Heart right ventricle (tissue), 16 donors: ENCODE measurements around the gene PLB1. TPM values are rescaled to one million over a fixed set of nuclear protein-coding genes. Genes with fewer than 3 reads are reported as not detected.

ENCODE experiments used
- ATAC-seq, 8 donors: fragments of 200-7000 bp; cut with Tn5 transposase; one replicate each; pipeline ENCODE4 v1.9.1; 2020; ENCODE audit warnings: mild to moderate bottlenecking in 8 of 8, moderate library complexity in 8 of 8, moderate number of reproducible peaks in 1 of 8
- DNase-seq, 2 donors: peaks; one replicate each; pipeline ENCODE4 v3.0.0-alpha.2; 2020
- H3K27ac ChIP-seq, 10 donors: fragments of 200-600 bp; sonication (generic) in 2 of 10; one replicate each; pipeline versions ENCODE4 v1.5.0 to v1.8.0; 2020 to 2022; ENCODE audit warnings: mild to moderate bottlenecking in 3 of 10
- H3K27me3 ChIP-seq, 7 donors: fragments of 200-600 bp; one replicate each; pipeline ENCODE4 v1.8.0; 2021 to 2022; ENCODE audit warnings: mild to moderate bottlenecking in 2 of 7
- H3K36me3 ChIP-seq, 9 donors: fragments of 200-600 bp; sonication (generic) in 1 of 9; one replicate each; pipeline versions ENCODE4 v1.5.0 to v1.8.0; 2020 to 2022; ENCODE audit warnings: mild to moderate bottlenecking in 2 of 9
- H3K4me1 ChIP-seq, 9 donors: fragments of 200-600 bp; sonication (generic) in 1 of 9; one replicate each; pipeline versions ENCODE4 v1.5.0 to v1.8.0; 2020 to 2022; ENCODE audit warnings: mild to moderate bottlenecking in 4 of 9
- H3K4me3 ChIP-seq, 10 donors: fragments of 200-600 bp; sonication (generic) in 2 of 10; one replicate each; pipeline versions ENCODE4 v1.5.0 to v1.8.0; 2020 to 2022; ENCODE audit warnings: mild to moderate bottlenecking in 7 of 10, moderate library complexity in 2 of 10
- H3K9me3 ChIP-seq, 11 donors: fragments of 200-600 bp in 10 of 11; sonication (generic) in 2 of 11; one replicate each; pipeline versions ENCODE4 v1.5.0 to v1.8.0; 2013 to 2022; ENCODE audit warnings: mild to moderate bottlenecking in 2 of 11, control low read depth in 1 of 11, moderate library complexity in 1 of 11
- CTCF ChIP-seq, 9 donors: fragments of 200-600 bp; sonication (generic) in 2 of 9; IDR thresholded peaks; one replicate each; pipeline versions ENCODE4 v1.5.0 to v1.8.0; 2021 to 2022; ENCODE audit warnings: antibody characterized with exemption in 9 of 9, mild to moderate bottlenecking in 5 of 9, moderate library complexity in 1 of 9
- WGBS, 2 donors: extraction: QIAGEN DNeasy Blood & Tissue Kit; methylation state at CpG; one replicate each; pipeline ENCODE4 v1.1.7; 2013; ENCODE audit warnings: inconsistent platforms in 1 of 2; 5-methylcytosine and 5-hydroxymethylcytosine counted together
- intact Hi-C, 10 donors: fragments of 100-400 bp; cut with DNase I; formaldehyde crosslinking; loops; one replicate each; pipeline versions ENCODE4 v1.11.1 to v1.14.2; 2022
- polyA plus RNA-seq, 2 donors: library from polyadenylated mRNA; stranded (reverse); fragments of 200-250 nt; gene quantifications; one replicate each; pipeline ENCODE4 v1.2.3, GENCODE V29; 2013
- total RNA-seq, 10 donors: library from RNA; stranded (reverse); fragmentation: NEBNext Ultra II Directional in 3 of 10; extraction: Animal tissue kit (Norgen Biotek cat#: 25700) in 3 of 10; gene quantifications; one replicate each; pipeline versions ENCODE4 v1.2.1 to v1.2.4, GENCODE V29; 2021 to 2023
- donor health status: Arrhythmogenic right ventricular cardiomyopathy.
- donor health status: ischemic (EF 13 %, LVEDD 7.1; RV severe dilation, severe dysfunction).
- donor health status: healthy with polysubstance abuse.
- donor health status: DM: no; HTN: yes; CAD: no.
- donor health status: DM: no; HTN: no; CAD: no.
- donor health status: ischemic (EF 25% LVEDD 6.9; RV normal size, moderate dysfunction).
- donor health status: ischemic (EF 25% LVEDD 5.7; RV mildly dilated, moderate dysfunction).
- donor health status: healthy.
- donor health status: DM: yes; HTN: yes; CAD: no.
- donor health status: Ischemic cardiomyopathy.
- donor health status: ischemic (EF 35%, LVEDD 5.7; RV mildly dilated, moderate dysfunction).
- donor health status: nonischemic (EF 11% LVEDD 7.7; RV severe dilation, severe dysfunction).
- donor health status: DM: yes; HTN: yes; CAD: no.
- donor health status: PGD.
- donor health status: ischemic (EF 29% LVEDD 5.4; RV normal size, mild dysfunction).
- donor health status: nonischemic (EF 23%, LVEDD 6.1; RV moderate dilation, normal function).

The PLB1 gene
- total and polyA plus RNA-seq, 12 donors: 0.34 to 6.1 (median 1.4) TPM

GRCh38 chr2:28564346-28564745, 68.5 kb downstream of the PLB1 start:
- Histone ChIP-seq H3K27ac (no peak overlapping the region), H3K36me3 (no peaks in the 10 kb centered on the region), H3K4me3 (no peak overlapping the region), H3K4me1 (peaks cover 0 to 13% (median 4%) of the 10 kb centered on the region in 9 donors), H3K9me3 (no peaks in the 10 kb centered on the region), H3K27me3 (no peaks in the 10 kb centered on the region)
- ATAC-seq (no peak), DNase-seq (no peak)
- no peak for TF ChIP-seq CTCF (IDR thresholded peaks at IDR 0.05)
- intact Hi-C loops: loop anchor here in 2 of 10 donors (10.0 kb wide), 2 partner anchors 190 to 250 kb away; partner anchors contain the start of genes PPP1CB (in 1 of the 2) and SPDYA (in 1 of the 2)
- 89 to 93% methylated on average over 4 of the region's 4 CpGs for WGBS, 2 donors

DNA sequence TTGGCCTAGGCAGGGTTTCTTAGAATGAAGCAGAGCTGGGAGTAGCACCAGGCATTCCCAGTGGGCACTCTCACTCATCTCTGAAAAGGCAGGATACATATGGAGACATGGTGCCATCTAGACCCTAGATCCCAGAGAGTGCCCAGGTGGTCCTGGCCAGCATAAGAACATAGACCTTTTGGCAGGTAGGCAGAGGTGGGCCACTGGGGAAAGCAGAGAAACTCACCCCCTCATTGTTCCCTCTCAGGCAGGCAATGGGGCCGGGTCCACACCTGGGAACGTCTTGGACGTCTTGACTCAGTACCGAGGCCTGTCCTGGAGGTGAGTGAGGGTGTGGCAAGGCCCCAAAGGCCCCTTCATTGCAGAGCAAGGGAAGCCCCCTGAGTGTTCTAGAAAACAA, 69.2 kb downstream of the PLB1 start:
- WGBS, 2 donors: 87 to 89% methylated on average over 4 of the region's 4 CpGs
- Histone ChIP-seq H3K4me1 (peaks cover 0 to 13% (median 4%) of the 10 kb centered on the region in 9 donors), H3K27ac (no peak overlapping the region), H3K9me3 (no peaks in the 10 kb centered on the region), H3K4me3 (no peak overlapping the region), H3K36me3 (no peaks in the 10 kb centered on the region), H3K27me3 (no peaks in the 10 kb centered on the region)
- no peak for TF ChIP-seq CTCF (IDR thresholded peaks at IDR 0.05)
- intact Hi-C loops: loop anchor here in 2 of 10 donors (10.0 kb wide), 2 partner anchors 190 to 250 kb away; partner anchors contain the start of genes PPP1CB (in 1 of the 2) and SPDYA (in 1 of the 2)
- ATAC-seq (no peak), DNase-seq (no peak)

DNA sequence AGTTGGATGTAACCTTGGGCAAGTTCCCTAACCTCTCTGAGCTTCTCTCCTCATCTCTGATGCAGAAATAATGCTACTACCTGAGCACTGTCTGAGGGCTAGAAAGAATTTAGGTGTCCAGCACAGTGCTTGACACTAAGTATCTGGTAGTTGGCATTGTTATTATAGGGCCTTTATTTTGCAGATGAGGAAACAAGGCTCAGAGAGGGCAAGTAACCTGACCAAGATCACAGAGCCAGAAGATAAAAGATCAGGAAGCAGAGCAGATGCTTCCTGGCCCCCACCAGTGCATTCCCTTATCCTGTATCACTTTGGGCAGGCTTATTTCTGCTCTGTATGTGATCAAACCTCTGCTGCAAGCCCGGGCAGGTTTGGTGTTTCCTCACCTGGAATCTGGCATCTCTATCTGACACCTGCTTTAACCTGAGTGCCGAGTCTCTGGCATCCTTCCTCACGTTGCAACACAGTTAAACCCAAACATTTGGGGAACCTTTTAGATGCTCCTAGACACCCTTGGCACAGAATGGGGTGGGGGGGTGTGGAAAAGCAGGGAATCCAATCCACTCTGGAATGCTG, 69.9 kb downstream of the PLB1 start:
- Histone ChIP-seq H3K4me3 (peak overlapping the region in 2 of 10 donors; percentile 60 to 65), H3K27ac (no peak overlapping the region), H3K4me1 (peaks cover 0 to 13% (median 4%) of the 10 kb centered on the region in 9 donors), H3K9me3 (no peaks in the 10 kb centered on the region), H3K36me3 (no peaks in the 10 kb centered on the region), H3K27me3 (no peaks in the 10 kb centered on the region)
- 67 to 69% methylated on average over 3 of the region's 3 CpGs for WGBS, 2 donors
- no peak for TF ChIP-seq CTCF (IDR thresholded peaks at IDR 0.05)
- DNase-seq (no peak), ATAC-seq (no peak)
- intact Hi-C loops: loop anchor here in 5 of 10 donors (1.0 to 10.0 kb wide), 5 partner anchors 28 to 249 kb away; partner anchors contain the start of genes PPP1CB (in 1 of the 5) and SPDYA (in 1 of the 5)

DNA sequence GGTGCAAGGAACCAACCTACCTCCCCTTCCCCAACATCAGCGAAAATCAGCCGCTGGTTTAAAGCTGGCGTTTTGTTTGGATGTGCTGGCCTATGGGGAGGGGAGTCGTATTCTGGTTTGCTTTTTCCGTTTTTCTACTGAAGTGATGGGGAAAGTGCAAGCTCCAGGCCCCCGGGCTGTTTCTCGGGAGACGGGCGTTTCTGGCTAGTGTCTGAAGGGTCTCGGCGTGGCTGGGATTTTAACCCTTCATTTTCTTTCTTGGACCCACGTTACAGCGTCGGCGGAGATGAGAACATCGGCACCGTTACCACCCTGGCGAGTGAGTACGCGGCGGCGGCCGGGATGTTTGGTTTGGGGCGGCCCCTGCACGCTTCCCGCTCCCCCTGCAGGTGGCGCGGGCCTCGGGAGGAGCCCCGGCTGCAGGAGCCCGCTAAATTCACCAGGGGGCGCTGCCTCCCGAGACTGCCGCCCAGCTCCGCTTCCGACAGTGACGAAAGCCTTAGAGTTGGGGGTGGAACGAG, 70.7 kb downstream of the PLB1 start:
- Histone ChIP-seq H3K27ac (peak overlapping the region in 9 of 10 donors; percentile 34 to 81 (median 61)), H3K27me3 (no peaks in the 10 kb centered on the region), H3K4me3 (peak overlapping the region; percentile 36 to 82 (median 61)), H3K36me3 (no peaks in the 10 kb centered on the region), H3K4me1 (peaks cover 0 to 13% (median 4%) of the 10 kb centered on the region in 9 donors), H3K9me3 (peaks cover 0 to 7% (median 0%) of the 10 kb centered on the region in 11 donors)
- WGBS, 2 donors: 1% methylated on average over 38 of the region's 38 CpGs
- ATAC-seq: peak; percentile 92 to 98 (median 95)
- peak; percentile 83 to 88 for DNase-seq
- TF ChIP-seq CTCF (IDR thresholded peaks at IDR 0.05): peak; percentile 98 to 100 (median 100)
- intact Hi-C loops: loop anchor here in 5 of 10 donors (1.0 to 10.0 kb wide), 5 partner anchors 28 to 248 kb away; partner anchors contain the start of genes PPP1CB (in 1 of the 5) and SPDYA (in 1 of the 5)
